ENCODE measurements around the gene OR10A4.

DNA sequence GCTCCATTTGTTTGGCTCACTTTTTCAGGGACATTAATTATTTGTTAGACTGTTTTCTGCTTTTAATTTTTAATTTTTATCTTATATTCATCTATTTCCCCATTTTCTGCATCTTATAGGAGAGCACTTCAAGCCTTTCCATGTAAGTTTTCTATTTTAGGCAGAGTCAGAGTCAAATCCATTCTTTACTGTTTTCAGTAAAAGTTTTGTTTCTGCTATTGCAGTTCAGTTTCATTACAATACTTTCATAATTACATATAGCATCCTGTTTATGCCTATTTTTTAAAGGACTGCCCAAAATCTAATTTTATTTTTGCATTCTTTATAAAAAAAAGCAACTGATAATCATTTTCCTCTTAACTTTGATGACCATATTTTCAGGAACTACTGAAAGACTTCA is 34.7 kb upstream of the OR10A4 start:
- TF ChIP-seq, protein P1, sequence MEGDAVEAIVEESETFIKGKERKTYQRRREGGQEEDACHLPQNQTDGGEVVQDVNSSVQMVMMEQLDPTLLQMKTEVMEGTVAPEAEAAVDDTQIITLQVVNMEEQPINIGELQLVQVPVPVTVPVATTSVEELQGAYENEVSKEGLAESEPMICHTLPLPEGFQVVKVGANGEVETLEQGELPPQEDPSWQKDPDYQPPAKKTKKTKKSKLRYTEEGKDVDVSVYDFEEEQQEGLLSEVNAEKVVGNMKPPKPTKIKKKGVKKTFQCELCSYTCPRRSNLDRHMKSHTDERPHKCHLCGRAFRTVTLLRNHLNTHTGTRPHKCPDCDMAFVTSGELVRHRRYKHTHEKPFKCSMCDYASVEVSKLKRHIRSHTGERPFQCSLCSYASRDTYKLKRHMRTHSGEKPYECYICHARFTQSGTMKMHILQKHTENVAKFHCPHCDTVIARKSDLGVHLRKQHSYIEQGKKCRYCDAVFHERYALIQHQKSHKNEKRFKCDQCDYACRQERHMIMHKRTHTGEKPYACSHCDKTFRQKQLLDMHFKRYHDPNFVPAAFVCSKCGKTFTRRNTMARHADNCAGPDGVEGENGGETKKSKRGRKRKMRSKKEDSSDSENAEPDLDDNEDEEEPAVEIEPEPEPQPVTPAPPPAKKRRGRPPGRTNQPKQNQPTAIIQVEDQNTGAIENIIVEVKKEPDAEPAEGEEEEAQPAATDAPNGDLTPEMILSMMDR (IDR thresholded peaks at IDR 0.05; ENCODE audit: poor library complexity) = no peak
- TF ChIP-seq EZH2phosphoT487 (IDR thresholded peaks at IDR 0.05; ENCODE audit: low read depth, severe bottlenecking, unreplicated experiment) = no peak
